HepG2 (cell line): ENCODE measurements around the gene VGF. TPM values are rescaled to one million over a fixed set of nuclear protein-coding genes. Genes with fewer than 3 reads are reported as not detected.

ENCODE experiments used
- ARNT ChIP-seq: fragments of 450-650 bp; IDR thresholded peaks from 2 replicates; pipeline ENCODE4 v1.6.1; 2017
- ATAD3A ChIP-seq: sonication (generic); formaldehyde crosslinking; IDR thresholded peaks from 2 replicates; pipeline ENCODE4 v1.4.0; 2020; ENCODE audit warnings: missing genetic modification reagents
- ATF4 ChIP-seq, 2 experiments: fragments of 450-650 bp in 1 of 2; sonication (generic) in 1 of 2; formaldehyde crosslinking; IDR thresholded peaks; 2 replicates each; pipeline versions ENCODE4 v1.5.0 to v1.8.0; 2020 to 2022; ENCODE audit warnings: mild to moderate bottlenecking in 1 of 2, missing genetic modification reagents in 1 of 2
- ESRRA ChIP-seq: sonication (generic); formaldehyde crosslinking; IDR thresholded peaks from 2 replicates; pipeline ENCODE4 v1.5.1; 2020; ENCODE audit warnings: mild to moderate bottlenecking, low read depth, missing genetic modification reagents
- FOXA1 ChIP-seq, 2 experiments: fragments of 450-650 bp in 1 of 2; sonication (generic) in 1 of 2; formaldehyde crosslinking in 1 of 2; IDR thresholded peaks; 2 replicates each; pipeline versions ENCODE4 v1.4.0 to v1.6.1; 2016 to 2020; ENCODE audit warnings: missing genetic modification reagents in 1 of 2
- GFI1 ChIP-seq: sonication (generic); formaldehyde crosslinking; IDR thresholded peaks from 2 replicates; pipeline ENCODE4 v1.5.0; 2020; ENCODE audit warnings: missing genetic modification reagents, mild to moderate bottlenecking, borderline replicate concordance
- HDAC1 ChIP-seq: sonication (generic); formaldehyde crosslinking; IDR thresholded peaks from 2 replicates; pipeline ENCODE4 v1.5.1; 2020; ENCODE audit warnings: mild to moderate bottlenecking, missing genetic modification reagents
- LCORL ChIP-seq, 2 experiments: fragments of 450-650 bp in 1 of 2; sonication (generic) in 1 of 2; formaldehyde crosslinking in 1 of 2; IDR thresholded peaks; 2 replicates each; pipeline versions ENCODE4 v1.5.0 to v1.6.1; 2017 to 2020; ENCODE audit warnings: antibody characterized with exemption in 1 of 2, missing genetic modification reagents in 1 of 2
- MNT ChIP-seq: fragments of 450-650 bp; IDR thresholded peaks from 2 replicates; pipeline ENCODE4 v1.6.1; 2016
- NCOA5 ChIP-seq: sonication (generic); formaldehyde crosslinking; IDR thresholded peaks from 2 replicates; pipeline ENCODE4 v1.4.0; 2020; ENCODE audit warnings: missing genetic modification reagents
- NFRKB ChIP-seq: fragments of 450-650 bp; IDR thresholded peaks from 2 replicates; pipeline ENCODE4 v1.6.1; 2017
- NPAS2 ChIP-seq: sonication (generic); formaldehyde crosslinking; IDR thresholded peaks from 2 replicates; pipeline ENCODE4 v1.8.0; 2022; ENCODE audit warnings: mild to moderate bottlenecking, missing genetic modification reagents, borderline replicate concordance
- POLR2A ChIP-seq, 2 experiments: IDR thresholded peaks; 2 replicates each; pipeline ENCODE4 v1.6.1; 2011; ENCODE audit warnings: low read depth in 2 of 2, low read length in 2 of 2, mild to moderate bottlenecking in 1 of 2, moderate library complexity in 1 of 2; ENCODE audit not compliant: insufficient read depth in 1 of 2
- RFXANK ChIP-seq: IDR thresholded peaks from 2 replicates; pipeline ENCODE4 v1.6.1; 2016
- SIX4 ChIP-seq: sonication (generic); formaldehyde crosslinking; IDR thresholded peaks from 2 replicates; pipeline ENCODE4 v1.4.0; 2020; ENCODE audit warnings: missing genetic modification reagents
- TSC22D2 ChIP-seq: sonication (generic); formaldehyde crosslinking; IDR thresholded peaks from 2 replicates; pipeline ENCODE4 v1.5.1; 2020; ENCODE audit warnings: missing genetic modification reagents, mild to moderate bottlenecking, borderline replicate concordance
- U2AF2 ChIP-seq: fragments of 200-400 bp; formaldehyde crosslinking; IDR thresholded peaks from 2 replicates; pipeline ENCODE4 v1.6.1; 2017; ENCODE audit warnings: low read depth, mild to moderate bottlenecking, low read length
- ZBTB38 ChIP-seq: sonication (generic); formaldehyde crosslinking; IDR thresholded peaks from 2 replicates; pipeline ENCODE4 v1.5.1; 2020; ENCODE audit warnings: mild to moderate bottlenecking, missing genetic modification reagents
- ZBTB4 ChIP-seq: sonication (generic); formaldehyde crosslinking; IDR thresholded peaks from 2 replicates; pipeline ENCODE4 v1.4.0; 2020; ENCODE audit warnings: missing genetic modification reagents, mild to moderate bottlenecking, borderline replicate concordance
- ZBTB7B ChIP-seq: sonication (generic); formaldehyde crosslinking; IDR thresholded peaks from 2 replicates; pipeline ENCODE4 v1.4.0; 2020; ENCODE audit warnings: missing genetic modification reagents
- ZFP1 ChIP-seq: IDR thresholded peaks from 2 replicates; pipeline ENCODE4 v1.6.1; 2016
- ZFP90 ChIP-seq: sonication (generic); formaldehyde crosslinking; IDR thresholded peaks from 2 replicates; pipeline ENCODE4 v1.8.0; 2022; ENCODE audit warnings: missing genetic modification reagents, mild to moderate bottlenecking, inconsistent platforms, borderline replicate concordance
- ZNF143 ChIP-seq: sonication (generic); formaldehyde crosslinking; IDR thresholded peaks from 2 replicates; pipeline ENCODE4 v1.4.0; 2020; ENCODE audit warnings: missing genetic modification reagents
- ZNF556 ChIP-seq: sonication (generic); formaldehyde crosslinking; IDR thresholded peaks from 2 replicates; pipeline ENCODE4 v1.4.0; 2020; ENCODE audit warnings: mild to moderate bottlenecking, missing genetic modification reagents, borderline replicate concordance
- ZNF652 ChIP-seq: IDR thresholded peaks from 2 replicates; pipeline ENCODE4 v1.6.1; 2016; ENCODE audit warnings: low read depth, borderline replicate concordance
- ZNF720 ChIP-seq: sonication (generic); formaldehyde crosslinking; IDR thresholded peaks from 2 replicates; pipeline ENCODE4 v1.4.0; 2020; ENCODE audit warnings: missing genetic modification reagents
- polyA plus RNA-seq, 8 experiments: library from polyadenylated mRNA; depleted of rRNA in 3 of 8; stranded (reverse) in 7 of 8; unstranded in 1 of 8; fragments of >200 nt; fragmentation: Illumina TruSeq in 4 of 8; extraction: Trizol in 4 of 8; gene quantifications; 2 replicates each; pipeline versions ENCODE4 v1.2.1 to v1.2.3, GENCODE V29; 2011 to 2016; ENCODE audit warnings: low read depth in 4 of 8, missing spikeins in 1 of 8, mixed read lengths in 1 of 8; ENCODE audit not compliant: insufficient read depth in 1 of 8
- total RNA-seq, 5 experiments: library from RNA; depleted of rRNA; stranded (reverse); fragments of >200 nt; fragmentation: Illumina TruSeq; extraction: Trizol; gene quantifications; 2 replicates each; pipeline ENCODE4 v1.2.3, GENCODE V29; 2016; ENCODE audit warnings: low read depth in 1 of 5

Gene VGF
- total and polyA plus RNA-seq, 2 of the 13 experiments (the other 11 are each of a cell fraction or from before 2014, with no cell fraction given), result 0.12 to 0.46 TPM

DNA sequence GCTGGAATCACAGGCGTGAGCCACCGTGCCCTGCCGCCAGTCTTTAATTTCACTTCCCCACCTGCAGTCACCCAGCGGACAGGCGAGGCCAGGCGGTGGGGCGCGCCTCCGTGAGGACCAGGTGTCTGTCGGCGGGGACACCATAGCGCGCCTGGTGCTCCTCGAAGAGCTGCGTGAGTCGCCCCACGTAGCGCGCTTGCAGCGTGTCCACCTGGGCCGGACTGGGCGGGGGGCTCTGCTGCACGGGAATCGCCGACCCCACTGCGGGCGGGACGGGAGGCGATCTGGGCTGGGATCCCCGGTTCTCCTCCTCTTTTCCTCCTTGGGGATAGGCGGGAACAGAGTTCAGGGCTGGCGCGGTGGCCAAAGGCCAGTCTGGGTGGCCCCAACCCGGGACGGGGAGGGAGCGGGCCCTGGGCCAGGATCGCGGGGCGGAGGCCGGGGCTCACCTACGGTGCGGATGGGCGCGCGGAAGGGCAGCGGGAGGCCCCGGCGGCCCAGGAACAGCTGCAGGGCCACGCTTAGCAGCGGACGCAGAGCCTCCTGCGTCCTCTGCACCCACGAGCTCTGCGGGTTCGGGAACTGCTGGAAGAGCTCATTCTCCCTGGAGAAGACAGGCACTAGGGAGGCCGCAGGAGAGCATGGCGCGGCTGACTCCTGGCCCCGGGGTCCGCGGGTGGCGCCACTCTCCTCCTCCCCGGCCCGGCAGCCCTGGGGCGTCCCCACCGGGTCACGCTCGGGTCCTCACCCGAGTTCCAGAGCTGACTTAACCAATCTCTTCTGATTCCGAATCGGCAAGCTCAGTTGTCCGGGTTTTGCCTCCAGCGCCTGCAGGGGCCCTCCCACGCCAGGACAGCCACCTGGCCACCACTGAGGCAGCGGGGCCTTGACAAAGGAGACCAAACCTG, 36.6 kb upstream of the VGF start (continued):
- TF ChIP-seq TSC22D2 (CRISPR knock-in tag) (no peak), ZBTB7B (peak; percentile 75), ZBTB4 (CRISPR knock-in tag) (peak; percentile 58; the same call in 1 of the 2 replicates), ATF4 (CRISPR knock-in tag; IDR thresholded peaks at IDR 0.05) (no peak), POLR2A (IDR thresholded peaks at IDR 0.05; ENCODE audit: insufficient read depth in 1 of 2, low read depth in 2 of 2, low read length in 2 of 2) (peak; percentile 66 to 71; a peak in 3 of 4 replicates), ZFP90 (CRISPR knock-in tag) (0 out of 2 replicates have a peak, but pooled peaks have one; percentile 28), U2AF2 (no peak), LCORL (IDR thresholded peaks at IDR 0.05) (no peak), LCORL (CRISPR knock-in tag; IDR thresholded peaks at IDR 0.05) (peak; percentile 71; the same call in 1 of the 2 replicates), GFI1 (peak; percentile 69; the same call in 1 of the 2 replicates), ZNF652 (CRISPR knock-in tag) (no peak), ARNT (no peak), NFRKB (no peak), ESRRA (CRISPR knock-in tag) (no peak), ZNF556 (CRISPR knock-in tag) (no peak), HDAC1 (CRISPR knock-in tag) (peak; percentile 56; the same call in 1 of the 2 replicates), ZNF720 (CRISPR knock-in tag) (no peak), NCOA5 (no peak), ZNF143 (CRISPR knock-in tag) (peak; percentile 17; the same call in 1 of the 2 replicates), ZFP1 (CRISPR knock-in tag) (no peak), NPAS2 (CRISPR knock-in tag) (no peak), RFXANK (CRISPR knock-in tag) (no peak), MNT (no peak), FOXA1 (IDR thresholded peaks at IDR 0.05) (no peak), FOXA1 (CRISPR knock-in tag; IDR thresholded peaks at IDR 0.05) (0 out of 2 replicates have a peak, but pooled peaks have one; percentile 15), ZBTB38 (CRISPR knock-in tag) (no peak), SIX4 (no peak; the same call in 1 of the 2 replicates), ATAD3A (CRISPR knock-in tag) (no peak)
